Astrocyte of the cerebellum (primary cell): Measurements from ENCODE around the gene FAM76A.
"Not testable (repeated sequence)": the region's sequence is repeated elsewhere in the genome, so short reads cannot be mapped to it uniquely, and the experiment has no call there.

Experiments
- DNase-seq: peaks from one replicate; pipeline ENCODE4 v3.0.0-alpha.2; 2011; ENCODE audit warnings: low read depth
- H3K4me3 ChIP-seq: 2 replicates; pipeline ENCODE4 v1.5.1; 2011; ENCODE audit warnings: mild to moderate bottlenecking, low read depth, low read length, moderate library complexity
- in situ Hi-C: cut with HindIII; loops from 2 replicates; pipeline ENCODE4 v1.10.0; 2017; ENCODE audit warnings: low sequenced_read_pairs
- TF ChIP-seq, protein P1 (sequence below): IDR thresholded peaks from 2 replicates; pipeline ENCODE4 v1.5.1; 2012; ENCODE audit warnings: low read length, low read depth, moderate library complexity, mild to moderate bottlenecking; ENCODE audit errors: missing control alignments

Gene FAM76A

DNA sequence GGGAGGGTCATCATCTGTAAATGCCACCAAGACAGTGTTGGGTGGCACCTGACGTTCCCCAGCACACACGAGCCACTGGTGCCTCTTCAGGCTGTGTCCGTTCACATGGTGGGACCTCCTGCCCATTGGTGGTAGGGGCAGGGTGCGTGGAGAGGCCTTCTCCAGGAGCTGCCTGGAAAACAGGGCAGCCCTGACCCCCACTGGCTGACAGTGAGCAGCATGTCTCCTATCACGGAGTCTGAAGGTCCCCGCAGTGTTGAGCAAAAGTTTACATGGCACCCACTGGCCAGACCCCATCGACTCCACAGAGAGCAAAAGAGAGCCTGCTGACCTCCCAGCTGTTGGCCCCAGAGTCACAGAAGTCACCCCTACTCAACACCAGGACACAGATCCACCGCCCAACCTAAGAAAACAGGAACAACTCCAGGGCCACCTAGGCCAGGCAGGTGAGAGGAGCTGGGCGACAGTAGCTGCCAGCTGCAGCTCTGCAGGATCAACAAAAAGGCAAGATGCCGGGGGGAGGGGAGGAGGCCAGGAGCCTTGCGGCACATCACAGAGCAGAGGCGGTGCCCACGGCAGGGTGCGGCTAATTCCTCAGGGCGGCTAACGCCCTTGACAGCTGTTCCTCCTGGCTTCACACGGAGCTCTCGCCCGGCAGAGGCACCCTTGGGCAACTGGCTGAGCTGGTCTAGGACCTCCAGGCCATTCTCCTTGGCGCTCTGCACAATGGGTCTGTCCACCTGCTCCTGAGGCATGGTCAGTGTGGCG, 39.4 kb upstream of the FAM76A start:
- in situ Hi-C loops: no loop called here
- no peak for DNase-seq
- TF ChIP-seq, protein P1, sequence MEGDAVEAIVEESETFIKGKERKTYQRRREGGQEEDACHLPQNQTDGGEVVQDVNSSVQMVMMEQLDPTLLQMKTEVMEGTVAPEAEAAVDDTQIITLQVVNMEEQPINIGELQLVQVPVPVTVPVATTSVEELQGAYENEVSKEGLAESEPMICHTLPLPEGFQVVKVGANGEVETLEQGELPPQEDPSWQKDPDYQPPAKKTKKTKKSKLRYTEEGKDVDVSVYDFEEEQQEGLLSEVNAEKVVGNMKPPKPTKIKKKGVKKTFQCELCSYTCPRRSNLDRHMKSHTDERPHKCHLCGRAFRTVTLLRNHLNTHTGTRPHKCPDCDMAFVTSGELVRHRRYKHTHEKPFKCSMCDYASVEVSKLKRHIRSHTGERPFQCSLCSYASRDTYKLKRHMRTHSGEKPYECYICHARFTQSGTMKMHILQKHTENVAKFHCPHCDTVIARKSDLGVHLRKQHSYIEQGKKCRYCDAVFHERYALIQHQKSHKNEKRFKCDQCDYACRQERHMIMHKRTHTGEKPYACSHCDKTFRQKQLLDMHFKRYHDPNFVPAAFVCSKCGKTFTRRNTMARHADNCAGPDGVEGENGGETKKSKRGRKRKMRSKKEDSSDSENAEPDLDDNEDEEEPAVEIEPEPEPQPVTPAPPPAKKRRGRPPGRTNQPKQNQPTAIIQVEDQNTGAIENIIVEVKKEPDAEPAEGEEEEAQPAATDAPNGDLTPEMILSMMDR: no peak
- H3K4me3 ChIP-seq: no peak overlapping the region

DNA sequence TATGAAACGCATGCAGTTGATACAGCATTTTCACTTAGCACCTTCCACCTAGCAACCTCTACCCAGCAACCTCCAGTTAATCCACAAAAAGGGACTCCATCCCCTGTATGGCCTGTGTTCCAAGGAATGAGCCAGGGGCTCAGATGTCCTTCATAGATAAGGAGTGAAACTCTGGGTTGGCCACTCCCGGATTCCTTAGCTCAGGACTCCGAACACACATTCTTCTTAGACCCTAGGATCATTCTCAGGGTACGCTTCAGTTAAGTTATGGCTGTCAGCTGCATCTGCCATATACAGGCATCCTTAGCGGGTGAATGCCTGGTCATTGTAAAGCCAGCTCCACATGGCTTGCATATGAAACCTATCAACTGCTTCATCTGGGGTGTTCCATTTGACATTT, 37.9 kb upstream of the FAM76A start:
- H3K4me3 ChIP-seq: no peak overlapping the region
- TF ChIP-seq, protein P1: no peak
- DNase-seq: no peak
- in situ Hi-C loops: no loop called here

DNA sequence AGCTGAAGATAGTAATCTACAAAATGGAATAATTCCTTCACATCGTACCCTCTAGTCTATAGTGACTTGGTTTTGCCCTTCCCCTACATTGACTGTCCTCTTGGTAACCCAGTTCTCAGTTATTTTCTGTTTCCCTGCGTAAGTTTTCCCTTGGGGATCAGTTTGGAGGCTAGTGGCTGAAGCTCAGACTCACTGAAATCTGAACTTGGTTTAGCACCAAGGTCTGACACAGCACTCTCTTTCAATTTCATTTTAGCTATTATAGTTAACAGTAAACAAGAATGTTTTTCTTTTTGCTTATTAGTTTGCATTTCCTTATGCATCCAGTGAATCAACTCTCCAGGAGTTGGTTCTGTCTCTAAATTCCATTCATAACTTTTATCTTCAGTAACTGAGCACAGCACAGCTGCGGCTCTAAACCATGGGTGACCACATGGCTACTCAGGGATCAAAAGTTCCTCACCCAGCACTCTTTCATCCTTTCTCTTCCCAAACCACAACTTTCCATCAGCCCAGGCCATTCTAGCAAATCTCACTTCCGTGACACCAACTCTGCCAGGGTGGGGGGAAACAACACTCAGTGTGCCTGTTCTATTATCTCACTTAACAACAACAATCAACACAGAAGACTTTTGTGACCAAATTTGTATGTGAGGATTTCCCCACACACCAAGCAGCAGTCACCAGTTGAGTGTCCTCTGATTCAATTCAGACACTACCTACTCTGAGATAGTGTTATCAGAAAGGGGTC, 36.2 kb upstream of the FAM76A start:
- H3K4me3 ChIP-seq: no peak overlapping the region
- in situ Hi-C loops: no loop called here
- TF ChIP-seq, protein P1: no peak
- DNase-seq: peak; percentile 54

DNA sequence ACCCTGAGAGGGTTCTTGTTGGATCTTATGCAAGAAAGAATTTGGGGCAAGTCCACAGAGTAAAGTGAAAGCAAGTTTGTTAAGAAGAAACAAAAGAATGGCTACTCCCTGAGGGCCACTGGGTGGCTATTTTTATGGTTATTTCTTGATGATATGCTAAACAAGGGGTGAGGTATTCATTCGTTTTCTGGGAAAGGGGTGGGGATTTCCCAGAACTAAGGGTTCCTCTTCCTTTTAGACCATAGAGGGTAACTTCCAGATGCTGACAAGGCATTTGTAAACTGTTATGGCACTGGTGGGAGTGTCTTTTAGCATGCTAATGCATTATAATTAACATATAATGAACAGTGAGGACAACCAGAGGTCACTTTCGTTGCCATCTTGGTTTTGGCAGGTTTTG, 35.6 kb upstream of the FAM76A start:
- no peak overlapping the region for H3K4me3 ChIP-seq
- in situ Hi-C loops: no loop called here
- DNase-seq: no peak
- TF ChIP-seq, protein P1: no peak

DNA sequence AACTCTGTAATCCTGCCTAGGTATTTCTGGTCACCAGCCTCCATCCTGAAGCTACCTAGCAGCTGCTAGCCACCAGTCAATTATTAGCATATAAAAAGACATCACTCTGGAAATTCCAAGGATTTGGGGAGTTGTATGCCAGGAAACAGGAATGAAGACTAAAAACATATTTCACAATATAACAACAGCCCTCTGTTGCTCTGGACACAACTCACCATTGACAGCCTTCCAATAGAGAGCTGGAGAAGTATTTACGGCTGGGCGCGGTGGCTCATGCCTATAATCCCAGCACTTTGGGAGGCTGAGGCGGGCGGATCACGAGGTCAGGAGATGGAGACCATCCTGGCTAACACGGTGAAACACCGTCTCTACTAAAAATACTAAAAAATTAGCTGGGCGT, 28.9 kb upstream of the FAM76A start:
- DNase-seq, in situ Hi-C loops, H3K4me3 ChIP-seq: not testable (repeated sequence)

DNA sequence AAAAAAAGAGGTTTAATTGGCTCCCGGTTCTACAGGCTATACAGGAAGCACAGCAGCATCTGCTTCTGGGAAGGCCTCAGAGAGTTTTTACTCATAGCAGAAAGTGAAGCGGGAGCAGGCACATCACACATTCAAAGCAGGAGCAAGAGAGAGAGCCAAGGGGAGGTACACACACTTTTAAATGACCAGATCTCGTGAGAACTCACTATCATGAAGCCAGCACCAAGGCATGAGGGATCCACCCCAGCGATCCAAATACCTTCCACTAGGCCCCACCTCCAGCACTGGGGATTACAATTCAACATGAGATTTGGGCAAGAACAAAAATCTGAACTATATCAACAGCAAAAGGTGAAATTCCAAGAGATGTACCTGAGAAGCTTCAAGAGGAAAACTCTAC, 20.8 kb upstream of the FAM76A start:
- TF ChIP-seq, protein P1: no peak
- in situ Hi-C loops: no loop called here
- H3K4me3 ChIP-seq: no peak overlapping the region
- no peak for DNase-seq

DNA sequence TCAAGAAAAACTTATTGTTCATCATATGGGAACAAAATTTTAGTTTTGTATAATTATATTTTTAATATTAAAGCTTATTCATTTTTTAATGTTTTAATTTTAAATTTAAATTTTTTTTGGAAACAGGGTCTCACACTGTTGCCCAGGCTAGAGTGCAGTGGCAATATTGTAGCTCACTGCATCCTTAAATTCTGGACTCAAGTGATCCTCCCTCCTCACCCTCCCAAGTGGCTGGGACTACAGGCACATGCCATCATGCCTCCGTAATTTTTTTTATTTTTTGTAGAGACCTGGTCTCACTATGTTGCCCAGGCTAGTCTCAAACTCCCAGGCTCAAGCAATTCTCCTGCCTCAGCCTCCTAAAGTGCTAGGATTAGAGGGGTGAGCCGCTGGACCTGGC, 20.2 kb upstream of the FAM76A start:
- no peak for DNase-seq
- TF ChIP-seq, protein P1: no peak
- in situ Hi-C loops: no loop called here
- H3K4me3 ChIP-seq: no peak overlapping the region
